ENCODE measurements around the gene BSCL2.

BSCL2 gene

DNA sequence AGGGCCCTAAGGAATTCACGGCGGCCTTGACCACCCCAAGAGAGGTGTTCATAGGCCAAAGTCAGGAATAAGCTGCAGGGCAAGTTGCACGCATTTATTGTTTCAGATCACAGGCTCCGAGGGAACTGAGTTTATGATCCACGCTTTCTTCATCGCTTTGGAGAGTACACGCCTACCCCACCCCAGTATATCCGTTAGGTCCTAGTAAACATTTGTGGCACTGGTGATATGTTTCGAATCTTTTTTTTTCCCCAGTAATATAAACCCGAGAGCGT is 61.6 kb downstream of the BSCL2 start:
- TF ChIP-seq ZFX (IDR thresholded peaks at IDR 0.05; ENCODE audit: borderline replicate concordance), result no peak
- TF ChIP-seq, protein P1, sequence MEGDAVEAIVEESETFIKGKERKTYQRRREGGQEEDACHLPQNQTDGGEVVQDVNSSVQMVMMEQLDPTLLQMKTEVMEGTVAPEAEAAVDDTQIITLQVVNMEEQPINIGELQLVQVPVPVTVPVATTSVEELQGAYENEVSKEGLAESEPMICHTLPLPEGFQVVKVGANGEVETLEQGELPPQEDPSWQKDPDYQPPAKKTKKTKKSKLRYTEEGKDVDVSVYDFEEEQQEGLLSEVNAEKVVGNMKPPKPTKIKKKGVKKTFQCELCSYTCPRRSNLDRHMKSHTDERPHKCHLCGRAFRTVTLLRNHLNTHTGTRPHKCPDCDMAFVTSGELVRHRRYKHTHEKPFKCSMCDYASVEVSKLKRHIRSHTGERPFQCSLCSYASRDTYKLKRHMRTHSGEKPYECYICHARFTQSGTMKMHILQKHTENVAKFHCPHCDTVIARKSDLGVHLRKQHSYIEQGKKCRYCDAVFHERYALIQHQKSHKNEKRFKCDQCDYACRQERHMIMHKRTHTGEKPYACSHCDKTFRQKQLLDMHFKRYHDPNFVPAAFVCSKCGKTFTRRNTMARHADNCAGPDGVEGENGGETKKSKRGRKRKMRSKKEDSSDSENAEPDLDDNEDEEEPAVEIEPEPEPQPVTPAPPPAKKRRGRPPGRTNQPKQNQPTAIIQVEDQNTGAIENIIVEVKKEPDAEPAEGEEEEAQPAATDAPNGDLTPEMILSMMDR (IDR thresholded peaks at IDR 0.05), result no peak
- peak overlapping the region; percentile 83 for H3K27ac ChIP-seq

DNA sequence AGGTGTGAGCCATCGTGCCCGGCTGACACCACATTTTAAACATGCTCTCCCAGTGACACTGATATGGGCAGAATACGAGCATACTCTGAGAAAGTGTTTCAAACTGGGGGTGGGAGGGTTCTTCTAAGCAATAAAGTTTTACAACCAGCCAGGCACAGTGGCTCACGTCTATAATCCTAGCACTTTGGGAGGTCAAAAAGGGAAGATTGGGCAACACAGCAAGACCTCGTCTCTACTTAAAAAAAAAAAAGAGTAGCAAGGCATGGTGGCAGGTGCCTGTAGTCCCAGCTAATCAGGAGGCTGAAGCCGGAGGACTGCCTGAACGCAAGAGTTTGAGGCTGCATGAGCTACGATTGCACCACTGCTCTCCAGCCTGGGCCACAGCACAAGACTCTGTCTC is 63.0 kb downstream of the BSCL2 start:
- H3K27ac ChIP-seq, result no peak overlapping the region
- TF ChIP-seq ZFX (IDR thresholded peaks at IDR 0.05; ENCODE audit: borderline replicate concordance), result no peak
- TF ChIP-seq, protein P1 (IDR thresholded peaks at IDR 0.05), result no peak
